Activated CD4-positive, alpha-beta T cell treated with anti-CD3 and anti-CD28 coated beads, Interleukin-2, Interleukin-6, amounts not matched to agents 100 ng/mL and 50 ng/mL, durations not matched to agents 16 hours and 8 hours (primary cell): Measurements from ENCODE around the gene L3HYPDH.

ENCODE experiments used
- DNase-seq: peaks from one replicate; pipeline ENCODE4 v3.0.0-alpha.2; 2020

The L3HYPDH gene

GRCh38 chr14:59483819-59484638 lies at the start of gene L3HYPDH, which contains the start of gene JKAMP:
L3HYPDH (minus strand) TSS chr14:59484408; CDS start chr14:59484316, 92 bp downstream.
JKAMP (plus strand) TSS chr14:59484517; CDS start chr14:59484590, 73 bp downstream.
- DNase-seq = peak; percentile 97

GRCh38 chr14:59532419-59532818 lies 48.2 kb upstream of the L3HYPDH start:
- DNase-seq = no peak

- no peak for DNase-seq
Observed at GRCh38 chr14:59530349-59530748, 46.1 kb upstream of the L3HYPDH start.

- DNase-seq = no peak
Observed at GRCh38 chr14:59529189-59529588, 45.0 kb upstream of the L3HYPDH start.

- DNase-seq = no peak
Observed at GRCh38 chr14:59520224-59520623, 36.0 kb upstream of the L3HYPDH start.

- DNase-seq = peak; percentile 19
Observed at GRCh38 chr14:59511916-59512575, 27.8 kb upstream of the L3HYPDH start.

- DNase-seq = no peak
Observed at GRCh38 chr14:59510966-59511365, 26.8 kb upstream of the L3HYPDH start.

GRCh38 chr14:59510001-59510400 lies 25.8 kb upstream of the L3HYPDH start:
- no peak for DNase-seq

GRCh38 chr14:59509101-59509500 lies 24.9 kb upstream of the L3HYPDH start:
- DNase-seq = no peak

GRCh38 chr14:59507752-59508103 lies 23.5 kb upstream of the L3HYPDH start:
- no peak for DNase-seq

- peak; percentile 60 for DNase-seq
Observed at GRCh38 chr14:59507063-59507751, 23.0 kb upstream of the L3HYPDH start.

- no peak for DNase-seq
Observed at GRCh38 chr14:59503256-59503655, 19.0 kb upstream of the L3HYPDH start.

GRCh38 chr14:59500732-59501131 lies 16.5 kb upstream of the L3HYPDH start:
- no peak for DNase-seq

- no peak for DNase-seq
Observed at GRCh38 chr14:59492384-59492783, 8.2 kb upstream of the L3HYPDH start.

GRCh38 chr14:59490756-59491155 lies 6.5 kb upstream of the L3HYPDH start:
- DNase-seq = no peak

- DNase-seq = no peak
Observed at GRCh38 chr14:59484639-59485175, 499 bp upstream of the L3HYPDH start.

GRCh38 chr14:59483363-59483762 lies 845 bp downstream of the L3HYPDH start:
- no peak for DNase-seq

GRCh38 chr14:59482541-59483331 lies 1.5 kb downstream of the L3HYPDH start:
- peak; percentile 9 for DNase-seq

GRCh38 chr14:59481871-59482540 lies 2.2 kb downstream of the L3HYPDH start:
- no peak for DNase-seq

GRCh38 chr14:59481407-59481806 lies 2.8 kb downstream of the L3HYPDH start:
- no peak for DNase-seq

GRCh38 chr14:59480166-59480565 lies 4.0 kb downstream of the L3HYPDH start:
- DNase-seq = no peak

GRCh38 chr14:59478540-59478939 lies 5.7 kb downstream of the L3HYPDH start:
- no peak for DNase-seq
